ENCODE results near the gene JADE1.

DNA sequence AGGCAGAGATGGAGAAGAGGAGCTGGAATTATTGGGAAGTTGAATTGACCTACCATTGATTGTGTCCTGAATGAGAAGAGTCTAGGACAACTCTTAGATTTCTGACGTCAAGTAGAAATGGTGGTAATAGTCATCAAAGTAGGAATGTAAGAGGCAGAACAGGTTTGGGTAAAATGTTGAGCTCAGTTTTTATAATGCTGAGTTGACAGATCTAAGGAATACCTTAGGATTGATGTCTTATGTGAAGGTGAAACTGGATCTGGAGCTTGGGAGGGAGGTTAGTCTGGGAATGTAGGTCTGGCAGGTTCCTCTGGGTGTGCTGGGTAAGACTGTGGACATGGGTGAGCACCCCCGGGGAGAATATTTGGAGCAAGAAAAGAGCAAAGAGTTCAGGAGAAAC is 31.9 kb downstream of the JADE1 start:
- TF ChIP-seq, protein P1, sequence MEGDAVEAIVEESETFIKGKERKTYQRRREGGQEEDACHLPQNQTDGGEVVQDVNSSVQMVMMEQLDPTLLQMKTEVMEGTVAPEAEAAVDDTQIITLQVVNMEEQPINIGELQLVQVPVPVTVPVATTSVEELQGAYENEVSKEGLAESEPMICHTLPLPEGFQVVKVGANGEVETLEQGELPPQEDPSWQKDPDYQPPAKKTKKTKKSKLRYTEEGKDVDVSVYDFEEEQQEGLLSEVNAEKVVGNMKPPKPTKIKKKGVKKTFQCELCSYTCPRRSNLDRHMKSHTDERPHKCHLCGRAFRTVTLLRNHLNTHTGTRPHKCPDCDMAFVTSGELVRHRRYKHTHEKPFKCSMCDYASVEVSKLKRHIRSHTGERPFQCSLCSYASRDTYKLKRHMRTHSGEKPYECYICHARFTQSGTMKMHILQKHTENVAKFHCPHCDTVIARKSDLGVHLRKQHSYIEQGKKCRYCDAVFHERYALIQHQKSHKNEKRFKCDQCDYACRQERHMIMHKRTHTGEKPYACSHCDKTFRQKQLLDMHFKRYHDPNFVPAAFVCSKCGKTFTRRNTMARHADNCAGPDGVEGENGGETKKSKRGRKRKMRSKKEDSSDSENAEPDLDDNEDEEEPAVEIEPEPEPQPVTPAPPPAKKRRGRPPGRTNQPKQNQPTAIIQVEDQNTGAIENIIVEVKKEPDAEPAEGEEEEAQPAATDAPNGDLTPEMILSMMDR (IDR thresholded peaks at IDR 0.05; ENCODE audit: low read depth, low read length, missing input control), result no peak
- TF ChIP-seq, protein P2, sequence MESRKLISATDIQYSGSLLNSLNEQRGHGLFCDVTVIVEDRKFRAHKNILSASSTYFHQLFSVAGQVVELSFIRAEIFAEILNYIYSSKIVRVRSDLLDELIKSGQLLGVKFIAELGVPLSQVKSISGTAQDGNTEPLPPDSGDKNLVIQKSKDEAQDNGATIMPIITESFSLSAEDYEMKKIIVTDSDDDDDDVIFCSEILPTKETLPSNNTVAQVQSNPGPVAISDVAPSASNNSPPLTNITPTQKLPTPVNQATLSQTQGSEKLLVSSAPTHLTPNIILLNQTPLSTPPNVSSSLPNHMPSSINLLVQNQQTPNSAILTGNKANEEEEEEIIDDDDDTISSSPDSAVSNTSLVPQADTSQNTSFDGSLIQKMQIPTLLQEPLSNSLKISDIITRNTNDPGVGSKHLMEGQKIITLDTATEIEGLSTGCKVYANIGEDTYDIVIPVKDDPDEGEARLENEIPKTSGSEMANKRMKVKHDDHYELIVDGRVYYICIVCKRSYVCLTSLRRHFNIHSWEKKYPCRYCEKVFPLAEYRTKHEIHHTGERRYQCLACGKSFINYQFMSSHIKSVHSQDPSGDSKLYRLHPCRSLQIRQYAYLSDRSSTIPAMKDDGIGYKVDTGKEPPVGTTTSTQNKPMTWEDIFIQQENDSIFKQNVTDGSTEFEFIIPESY (IDR thresholded peaks at IDR 0.05), result no peak
- TF ChIP-seq, protein P3, sequence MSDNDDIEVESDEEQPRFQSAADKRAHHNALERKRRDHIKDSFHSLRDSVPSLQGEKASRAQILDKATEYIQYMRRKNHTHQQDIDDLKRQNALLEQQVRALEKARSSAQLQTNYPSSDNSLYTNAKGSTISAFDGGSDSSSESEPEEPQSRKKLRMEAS (IDR thresholded peaks at IDR 0.05), result no peak
- TF ChIP-seq EGR1 (IDR thresholded peaks at IDR 0.05; ENCODE audit: low read depth in 2 of 2) (no peak), YY1 (IDR thresholded peaks at IDR 0.05) (no peak)
